Bronchial epithelial cell (primary cell): ENCODE measurements around the gene MORC3. TPM values are rescaled to one million over a fixed set of nuclear protein-coding genes. Genes with fewer than 3 reads are reported as not detected.
A peak's percentile ranks its signal among the peaks of the same experiment; 100 is the strongest.
"Not testable (repeated sequence)": the region's sequence is repeated elsewhere in the genome, so short reads cannot be mapped to it uniquely, and the experiment has no call there.

Source experiments
- DNase-seq: peaks from one replicate; pipeline ENCODE4 v3.0.0-alpha.2; 2010; ENCODE audit warnings: low read depth
- FAIRE-seq: peaks from 2 replicates; lab custom pipeline; 2011; peaks lifted over from hg19 to GRCh38; lab: Jason Lieb, UNC
- H3K27me3 ChIP-seq: 2 replicates; pipeline ENCODE4 v1.5.1; 2011; ENCODE audit warnings: low read length; ENCODE audit not compliant: control insufficient read depth, insufficient read depth
- H3K36me3 ChIP-seq: 2 replicates; pipeline ENCODE4 v1.5.1; 2011; ENCODE audit warnings: low read length; ENCODE audit not compliant: control insufficient read depth, insufficient read depth
- H3K4me3 ChIP-seq: 2 replicates; pipeline ENCODE4 v1.5.1; 2011; ENCODE audit warnings: mild to moderate bottlenecking, low read depth, low read length, control low read depth
- CTCF ChIP-seq: IDR thresholded peaks from 2 replicates; pipeline ENCODE4 v1.5.1; 2011; ENCODE audit warnings: mild to moderate bottlenecking, moderate library complexity, low read length, control low read depth, inconsistent platforms; ENCODE audit not compliant: insufficient read depth, severe bottlenecking
- total RNA-seq: library from RNA; depleted of rRNA; stranded (reverse); fragments of >200 nt; gene quantifications from 2 replicates; pipeline ENCODE4 v1.2.1, GENCODE V29; 2014

MORC3 gene
- total RNA-seq: 54.7 and 60.8 TPM in 2 replicates

DNA sequence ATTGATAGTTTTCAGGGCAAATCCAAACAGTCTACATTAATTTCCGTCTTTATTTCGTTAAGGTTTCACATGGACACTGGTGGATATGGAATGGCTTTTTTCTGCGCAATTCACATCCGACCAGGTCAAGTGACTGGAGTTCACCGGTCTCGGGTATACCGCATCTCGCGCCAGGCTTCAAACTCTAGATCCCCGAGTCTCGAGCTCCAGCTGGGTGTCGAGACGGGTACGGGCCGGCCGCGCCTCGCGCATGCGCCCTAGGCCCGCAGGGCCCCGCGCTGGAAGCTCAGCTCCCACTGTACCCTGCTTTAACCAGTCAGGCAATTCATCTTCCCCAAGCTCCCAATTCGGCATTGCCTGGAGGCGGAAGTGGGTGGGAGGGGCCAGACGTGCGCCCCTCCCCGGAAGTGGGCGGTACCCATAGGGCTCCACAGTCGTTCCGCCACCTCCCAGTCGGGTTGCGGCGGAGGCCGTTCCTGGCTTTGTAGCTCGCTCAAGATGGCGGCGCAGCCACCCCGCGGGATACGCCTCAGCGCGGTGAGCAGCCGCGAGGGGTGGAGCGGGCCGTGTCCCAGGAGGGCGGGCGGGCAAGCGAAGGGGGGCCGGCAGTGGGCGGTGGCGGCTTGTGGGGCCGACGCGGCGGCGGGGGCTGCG is at the start of gene MORC3:
Gene MORC3, plus strand, starts transcription at position 431 of the 654 bp plus-strand sequence. Its CDS starts 68 bp downstream, at position 499.
- TF ChIP-seq CTCF: no peak

GRCh38 chr21:36270786-36271695 is 49.0 kb upstream of the MORC3 start:
- DNase-seq: peak; percentile 81
- H3K36me3 ChIP-seq, H3K27me3 ChIP-seq, H3K4me3 ChIP-seq, FAIRE-seq: not testable (repeated sequence)

More for the DNA sequence above, at the start of gene MORC3:
- Histone ChIP-seq H3K36me3 (peaks cover 5% of the 10 kb centered on the region), H3K27me3 (no peaks in the 10 kb centered on the region), H3K4me3 (peak within 1 kb of the TSS; percentile 85)
- FAIRE-seq: peak; percentile 58
- peak; percentile 97 for DNase-seq

DNA sequence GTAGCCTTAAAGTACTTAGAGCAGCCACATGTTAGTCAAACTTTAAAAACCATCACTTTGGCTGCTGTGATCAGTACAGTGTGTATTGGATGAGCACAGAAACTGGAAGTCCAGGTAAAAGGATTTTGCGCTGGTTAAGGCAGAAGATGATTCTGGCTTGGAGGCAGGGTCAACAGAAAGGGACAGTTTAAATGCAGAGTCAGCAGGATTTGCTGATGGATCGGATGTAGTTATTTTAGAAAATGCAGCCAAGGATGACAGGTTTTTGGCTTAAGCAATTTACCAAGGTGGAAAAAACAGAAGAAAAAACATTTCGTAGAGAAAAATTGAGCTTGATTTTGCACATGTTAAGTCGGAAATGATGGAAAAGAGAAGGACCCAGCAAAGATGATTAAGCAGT is 45.9 kb upstream of the MORC3 start:
- peaks cover 3% of the 10 kb centered on the region for H3K36me3 ChIP-seq
- no peaks in the 10 kb centered on the region for H3K27me3 ChIP-seq
- no peak overlapping the region for H3K4me3 ChIP-seq
- DNase-seq: no peak
- FAIRE-seq: no peak
- TF ChIP-seq CTCF: no peak

DNA sequence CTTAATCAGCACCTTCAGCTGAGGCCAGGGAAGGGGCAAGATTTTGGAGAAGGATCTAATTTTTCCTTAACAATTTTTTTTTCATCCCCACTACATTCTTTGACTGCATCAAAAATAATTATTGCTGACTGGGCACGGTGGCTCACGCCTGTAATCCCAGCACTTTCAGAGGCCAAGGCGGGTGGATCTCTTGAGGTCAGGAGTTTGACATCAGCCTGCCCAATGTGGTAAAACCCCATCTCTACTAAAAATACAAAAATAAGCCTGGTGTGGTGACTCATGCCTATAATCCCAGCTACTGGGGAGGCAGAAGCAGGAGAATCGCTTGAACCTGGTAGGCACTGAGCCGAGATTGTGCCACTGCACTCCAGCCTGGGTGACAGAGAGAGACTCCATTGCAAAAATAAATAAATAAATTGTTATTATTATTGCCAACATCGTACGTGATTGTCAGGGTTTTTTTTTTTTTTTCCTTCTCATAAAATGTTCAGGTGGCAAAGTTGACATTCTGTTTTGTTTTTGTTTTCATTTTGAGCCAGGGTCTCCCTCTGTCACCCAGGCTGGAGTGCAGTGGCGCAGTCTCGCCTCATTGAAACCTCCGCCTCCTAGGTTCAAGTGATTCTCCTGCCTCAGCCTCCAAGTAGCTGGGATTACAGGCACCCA is 37.3 kb upstream of the MORC3 start:
- no peak overlapping the region for H3K4me3 ChIP-seq
- no peaks in the 10 kb centered on the region for H3K36me3 ChIP-seq
- no peak for TF ChIP-seq CTCF
- no peaks in the 10 kb centered on the region for H3K27me3 ChIP-seq
- DNase-seq: no peak
- FAIRE-seq: no peak

DNA sequence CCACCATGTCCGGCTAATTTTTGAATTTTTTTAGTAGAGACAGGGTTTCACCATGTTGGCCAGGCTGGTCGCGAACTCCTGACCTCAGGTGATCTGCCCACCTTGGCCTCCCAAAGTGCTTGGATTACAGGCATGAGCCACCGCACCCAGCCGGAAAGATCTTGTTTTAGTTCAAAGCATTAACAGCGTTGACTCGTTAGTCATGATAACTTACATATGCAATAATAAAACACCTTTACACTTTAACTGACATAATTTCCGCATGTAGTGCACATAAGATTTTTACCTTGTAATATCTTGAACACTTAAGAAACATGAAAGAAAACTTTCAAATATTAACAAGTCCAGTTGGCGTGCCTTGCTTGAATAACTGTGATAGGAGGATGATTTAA is 36.8 kb upstream of the MORC3 start:
- DNase-seq, H3K27me3 ChIP-seq, FAIRE-seq, H3K4me3 ChIP-seq, H3K36me3 ChIP-seq: not testable (repeated sequence)

- no peak for TF ChIP-seq CTCF
- FAIRE-seq (no peak), DNase-seq (peak; percentile 67)
- H3K4me3 ChIP-seq: no peak overlapping the region
- no peaks in the 10 kb centered on the region for H3K27me3 ChIP-seq
- no peaks in the 10 kb centered on the region for H3K36me3 ChIP-seq
Measured at GRCh38 chr21:36288651-36289243, 31.2 kb upstream of the MORC3 start.
